DMS 273 (cell line): ENCODE results near the gene ZNF112.
"Not testable (repeated sequence)": the region's sequence is repeated elsewhere in the genome, so short reads cannot be mapped to it uniquely, and the experiment has no call there.

Experiments used
- DNase-seq: peaks from one replicate; lab custom pipeline; 2025; ENCODE audit not compliant: unreplicated experiment; lab: John Stamatoyannopoulos, UW

The ZNF112 gene

DNA sequence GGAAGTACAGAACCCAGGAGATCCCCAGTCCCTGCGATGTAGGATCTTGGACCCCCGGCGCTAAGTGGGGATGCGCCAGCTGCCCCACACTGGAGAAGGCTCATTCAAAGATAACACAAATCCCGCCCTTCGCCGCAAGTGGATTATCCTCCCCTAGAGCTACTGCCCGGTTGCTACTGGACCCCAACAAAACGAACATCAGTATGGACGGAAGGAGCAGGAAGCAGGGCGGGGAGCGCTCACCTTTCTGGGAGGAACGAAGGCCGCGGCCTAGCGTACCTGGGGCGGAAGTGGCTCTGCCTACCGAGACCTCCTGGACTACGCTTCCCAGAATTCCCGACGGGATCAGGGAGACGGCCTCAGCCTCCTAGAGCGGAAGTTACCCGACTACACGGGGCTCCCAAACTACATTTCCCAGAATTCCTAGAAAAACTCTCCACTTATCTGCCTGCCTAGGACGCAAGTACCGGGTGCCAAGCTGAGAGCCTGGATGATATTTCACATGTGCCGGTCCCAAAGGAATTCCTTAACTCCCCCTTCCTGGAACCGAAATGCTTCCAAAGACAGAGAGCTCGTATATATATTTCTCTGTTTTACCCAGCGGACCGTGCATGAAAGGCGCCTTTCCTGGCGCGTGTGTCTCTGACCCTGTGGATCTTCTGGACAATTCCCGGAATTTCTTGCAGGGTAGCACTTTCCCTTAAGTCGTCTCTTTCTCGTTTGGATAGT is at the start of gene ZNF112:
Gene ZNF112, minus strand, starts transcription at position 298 of the 729 bp plus-strand sequence. CDS start 16,141 bp downstream, outside the sequence.
- DNase-seq, result peak; percentile 98

DNA sequence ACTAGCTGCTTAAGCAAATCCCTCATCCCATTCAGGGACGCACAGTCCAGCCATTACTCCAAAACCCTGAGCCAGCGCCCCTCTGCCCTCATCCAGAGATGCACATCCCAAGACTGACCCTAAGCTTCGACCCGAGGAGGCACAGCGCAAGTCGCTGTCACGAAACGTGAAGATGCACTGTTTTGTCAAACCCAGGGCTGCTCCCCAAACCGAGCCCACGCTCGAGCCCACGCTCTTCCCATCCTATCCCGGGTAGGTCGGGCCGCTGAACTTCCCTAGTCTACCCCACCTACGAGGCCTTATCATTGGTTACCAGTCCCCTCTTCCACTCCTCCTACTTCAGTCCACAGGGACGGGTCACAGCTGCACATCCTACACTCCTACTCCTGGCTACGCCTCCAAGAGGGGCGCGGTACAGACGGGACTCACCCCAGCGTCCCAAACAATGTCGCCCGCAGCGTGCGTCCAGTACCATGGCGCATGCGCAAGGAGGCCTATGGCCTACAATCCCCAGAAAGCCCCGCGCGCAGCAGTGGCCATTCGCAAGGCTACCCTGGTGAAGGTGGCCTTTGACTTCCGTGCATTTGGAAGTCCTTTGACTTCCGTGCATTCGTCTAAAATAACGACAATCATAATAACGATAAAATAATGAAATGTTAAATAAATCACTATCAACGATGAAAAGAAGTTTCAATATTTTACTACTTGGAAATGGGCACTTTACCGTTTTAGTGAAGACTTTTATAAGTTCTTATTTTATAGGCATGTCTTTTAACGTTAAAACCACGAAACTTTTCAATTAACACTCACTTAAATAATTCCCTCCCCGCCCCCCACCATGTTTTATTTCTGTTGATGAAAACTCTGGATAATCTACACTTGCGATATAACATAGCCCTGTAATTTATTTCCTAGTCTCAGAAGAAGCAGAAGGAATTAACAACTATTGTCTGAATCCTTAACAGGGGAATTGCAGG is 44.9 kb upstream of the ZNF112 start, which contains the start of gene ZNF285:
Gene ZNF285, minus strand, starts transcription at position 470 of the 977 bp plus-strand sequence. CDS start 4,395 bp downstream, outside the sequence.
- DNase-seq, result no peak

- DNase-seq, result not testable (repeated sequence)
Observed at GRCh38 chr19:44389268-44389667, 32.8 kb upstream of the ZNF112 start.

DNA sequence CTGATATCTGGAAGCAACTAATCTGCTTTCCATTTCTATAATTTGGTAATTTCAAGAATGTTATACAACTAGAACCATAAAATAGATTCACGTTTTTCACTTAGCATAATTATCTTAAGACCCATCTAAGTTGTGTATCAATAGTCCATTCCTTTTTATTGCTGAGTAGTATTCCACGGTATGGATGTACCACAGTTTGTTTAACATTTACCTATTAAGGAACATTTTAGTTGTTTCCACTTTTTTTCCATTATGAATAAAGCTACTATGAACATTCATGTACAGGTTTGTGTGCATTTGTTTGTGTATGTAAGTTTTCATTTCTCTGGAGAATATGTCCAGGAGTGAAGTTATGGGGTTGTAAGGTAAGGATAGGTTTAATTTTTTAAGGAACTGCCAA is 18.3 kb upstream of the ZNF112 start:
- no peak for DNase-seq

- DNase-seq, result no peak
Observed at GRCh38 chr19:44371815-44372480, 15.5 kb upstream of the ZNF112 start.

GRCh38 chr19:44367024-44367423 is 10.5 kb upstream of the ZNF112 start:
- DNase-seq, result no peak

GRCh38 chr19:44346556-44346955 is 9.9 kb downstream of the ZNF112 start:
- DNase-seq, result no peak

DNA sequence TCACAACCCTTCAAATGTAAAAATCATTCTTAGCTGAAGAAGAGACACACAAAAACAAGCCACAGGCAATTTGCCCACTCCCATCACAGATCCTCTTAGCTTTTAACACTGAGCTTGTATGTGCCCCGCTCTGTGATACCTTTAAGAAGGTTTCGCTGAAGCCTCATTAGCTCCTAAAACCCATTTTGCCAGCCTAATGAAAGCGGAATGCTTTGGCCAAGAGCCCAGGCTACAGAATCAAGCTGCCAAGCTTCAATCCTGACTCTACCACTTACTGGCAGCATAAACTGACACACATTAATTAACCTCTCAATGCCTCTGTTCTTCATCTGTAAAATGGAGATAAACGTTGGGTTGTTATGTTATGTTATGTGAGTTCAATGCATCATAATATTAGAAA is 10.5 kb downstream of the ZNF112 start:
- DNase-seq, result peak; percentile 67

GRCh38 chr19:44344255-44344654 is 12.2 kb downstream of the ZNF112 start:
- DNase-seq, result no peak

DNA sequence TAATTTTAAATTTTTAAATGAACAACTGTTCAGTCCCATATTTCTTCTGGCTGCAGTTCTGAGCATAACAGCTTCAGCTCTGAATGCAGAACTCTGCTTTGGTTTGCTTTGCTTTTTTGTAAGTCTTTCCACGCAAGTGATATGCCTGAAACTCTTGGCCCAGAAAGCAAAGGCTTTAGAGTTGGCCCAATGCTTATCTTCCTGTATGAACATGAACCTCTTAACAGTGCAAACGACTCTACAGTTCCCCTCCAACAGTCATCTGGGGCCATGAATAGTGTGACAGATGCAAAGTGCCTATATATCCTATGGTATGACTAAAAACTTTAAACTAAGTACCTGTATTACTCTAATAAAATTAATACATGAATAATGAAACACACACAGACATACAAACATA is 14.7 kb downstream of the ZNF112 start:
- DNase-seq, result no peak

DNA sequence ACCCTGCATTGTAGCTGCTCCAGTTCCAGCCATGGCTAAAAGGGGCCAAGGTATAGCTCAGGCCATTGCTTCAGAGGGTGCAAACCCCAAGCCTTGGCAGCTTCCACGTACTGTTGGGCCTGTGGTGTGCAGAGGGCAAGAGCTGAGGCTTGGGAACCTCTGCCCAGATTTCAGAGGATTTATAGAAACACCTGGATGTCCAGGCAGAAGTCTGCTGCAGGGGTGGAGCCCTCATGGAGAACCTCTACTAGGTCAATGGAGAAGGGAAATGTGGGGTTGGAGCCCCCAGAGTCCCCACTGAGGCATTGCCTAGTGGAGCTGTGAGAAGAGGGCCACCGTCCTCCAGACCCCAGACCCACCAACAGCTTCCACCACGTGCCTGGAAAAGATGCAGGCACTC is 21.8 kb downstream of the ZNF112 start:
- DNase-seq, result not testable (repeated sequence)

GRCh38 chr19:44332145-44332544 is 24.3 kb downstream of the ZNF112 start:
- DNase-seq, result no peak

DNA sequence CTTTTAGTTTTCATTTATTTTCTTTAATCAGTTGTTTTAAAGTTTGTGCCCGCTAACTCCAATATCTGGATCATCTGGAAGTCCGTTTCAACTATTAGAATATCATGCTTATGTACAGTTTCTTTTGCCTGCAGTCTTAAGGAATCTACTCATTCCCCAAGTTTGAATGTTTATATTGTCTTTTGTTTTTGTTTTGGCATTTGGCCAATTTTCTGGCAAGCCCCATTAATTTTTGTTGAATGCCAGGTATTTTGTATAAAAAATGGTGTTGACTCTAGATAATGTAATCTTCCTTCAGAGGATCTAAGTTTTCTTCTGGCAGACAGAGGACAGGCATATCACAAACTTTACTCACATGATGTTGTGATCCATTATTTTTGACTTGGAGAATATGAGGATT is 40.6 kb downstream of the ZNF112 start:
- DNase-seq, result no peak

DNA sequence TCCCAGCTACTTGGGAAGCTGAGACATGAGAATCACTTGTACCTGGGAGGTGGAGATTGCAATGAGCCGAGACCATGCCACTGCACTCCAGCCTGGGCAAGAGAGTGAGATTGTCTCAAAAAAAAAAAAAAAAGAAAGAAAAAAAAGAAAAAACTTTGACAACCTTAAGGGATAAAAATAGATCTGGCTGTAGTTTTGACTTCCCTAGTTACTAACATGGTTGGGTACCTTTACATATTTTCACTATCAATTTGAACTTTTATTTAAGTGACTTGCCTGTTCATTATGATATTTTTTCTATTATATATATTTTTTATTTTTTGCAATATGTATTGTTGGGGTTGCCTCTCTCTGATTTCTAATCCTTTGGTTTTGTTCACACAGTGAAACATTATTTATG is 43.2 kb downstream of the ZNF112 start:
- no peak for DNase-seq

GRCh38 chr19:44308011-44308410 is 48.5 kb downstream of the ZNF112 start:
- no peak for DNase-seq

DNA sequence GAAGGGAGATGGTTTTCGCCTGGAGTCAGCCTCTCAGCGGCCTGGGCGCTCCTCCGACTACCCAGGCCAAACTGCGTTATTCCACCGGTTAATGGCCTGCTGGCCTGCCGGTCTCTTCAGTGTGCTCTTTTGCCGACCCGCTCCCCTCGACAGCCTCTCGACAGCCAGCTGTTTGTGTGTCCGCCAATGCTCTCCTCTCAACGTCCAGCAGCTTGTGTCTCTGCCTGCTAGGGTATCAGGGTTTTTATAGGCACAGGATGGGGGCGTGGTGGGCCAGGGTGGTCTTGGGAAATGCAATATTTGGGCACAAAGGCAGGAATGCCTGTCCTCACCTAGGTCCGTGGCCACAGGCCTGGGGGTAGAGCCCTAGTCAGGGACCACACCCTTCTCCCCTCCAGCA is 50.2 kb downstream of the ZNF112 start:
- DNase-seq, result no peak

DNA sequence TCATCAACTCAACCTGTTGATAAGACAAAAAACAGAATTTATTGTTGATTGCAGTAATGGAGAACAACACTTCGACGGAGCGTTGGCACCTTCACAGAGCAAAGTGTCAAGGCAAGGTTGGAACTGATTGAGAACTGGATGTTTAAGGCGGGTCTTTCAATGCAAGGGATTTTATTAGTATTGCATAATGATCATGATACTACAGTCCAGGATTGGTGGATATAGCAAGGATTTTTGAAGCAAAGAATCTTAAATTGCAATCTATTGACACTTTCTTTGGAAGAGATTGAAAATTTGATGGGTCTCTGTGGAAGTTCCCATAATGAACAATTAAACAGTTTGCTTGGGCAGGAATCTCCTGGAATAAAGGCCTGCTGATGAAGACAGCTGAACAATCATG is 51.0 kb downstream of the ZNF112 start:
- no peak for DNase-seq

- peak; percentile 98 for DNase-seq
Observed at GRCh38 chr19:44304659-44305193, 51.8 kb downstream of the ZNF112 start, which contains the start of gene ZNF235. ZNF235 (minus strand) TSS chr19:44305025; CDS start chr19:44303404, 1,621 bp downstream.

DNA sequence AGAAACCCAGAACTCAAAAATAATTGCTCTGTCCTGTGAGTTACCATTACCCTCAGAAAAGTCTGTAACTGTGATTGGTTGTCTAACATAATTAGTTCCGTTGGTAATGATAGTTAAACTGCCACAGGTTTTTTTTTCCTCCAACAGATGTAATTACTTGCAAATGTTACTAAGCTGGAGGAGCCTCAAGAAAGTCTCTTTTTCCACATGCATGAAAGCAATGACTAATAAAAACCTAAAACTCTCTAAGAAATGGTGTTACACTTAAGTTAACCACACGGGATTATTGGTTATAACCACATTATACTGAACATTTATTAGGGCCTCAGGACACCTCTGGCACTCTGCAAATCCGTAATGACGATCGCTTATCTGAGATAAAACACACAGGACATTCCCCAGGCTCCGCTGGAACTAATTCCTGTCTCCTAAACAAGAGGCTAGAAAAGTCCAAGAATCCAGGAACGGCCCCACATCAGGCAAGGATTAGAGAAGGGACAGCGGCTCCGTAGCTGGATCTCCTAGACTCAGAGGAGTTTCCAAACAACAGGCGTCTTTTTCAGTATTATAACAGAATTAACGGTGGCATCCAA is 52.4 kb downstream of the ZNF112 start:
- peak; percentile 41 for DNase-seq

GRCh38 chr19:44303320-44303719 is 53.2 kb downstream of the ZNF112 start:
- no peak for DNase-seq
